Measurements from ENCODE around the gene ACLY. TPM values are rescaled to one million over a fixed set of nuclear protein-coding genes. Genes with fewer than 3 reads are reported as not detected.
"Not testable (repeated sequence)": the region's sequence is repeated elsewhere in the genome, so short reads cannot be mapped to it uniquely, and the experiment has no call there.

ACLY gene
- total and polyA plus RNA-seq, 2 of the 13 experiments (the other 11 are each of a cell fraction or from before 2014, with no cell fraction given): 111 to 218 TPM

DNA sequence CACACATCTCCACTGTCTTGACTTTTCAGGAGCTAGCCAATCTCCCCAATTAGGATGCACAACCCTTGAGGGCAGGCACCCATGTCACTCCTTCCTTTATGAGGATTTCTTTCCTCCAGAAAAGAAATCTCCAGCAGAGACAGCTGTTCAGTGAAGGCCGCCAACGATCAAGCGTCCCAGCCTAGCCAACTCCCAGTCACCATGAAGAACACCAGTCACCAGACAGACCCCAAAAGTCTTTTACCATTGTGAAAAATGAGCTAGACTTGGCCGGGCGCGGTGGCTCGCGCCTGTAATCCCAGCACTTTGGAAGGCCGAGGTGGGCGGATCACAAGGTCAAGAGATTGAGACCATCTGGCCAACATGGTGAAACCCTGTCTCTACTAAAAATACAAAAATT is 88.8 kb downstream of the ACLY start:
- H4K20me1 ChIP-seq (ENCODE audit: insufficient read depth, low read length); H3K4me2 ChIP-seq (ENCODE audit: low read depth, low read length); H3K9ac ChIP-seq (ENCODE audit: insufficient read depth, low read depth, low read length); H3K9me3 ChIP-seq (ENCODE audit: low read length); H2AFZ ChIP-seq (ENCODE audit: low read length); in situ Hi-C loops (cut with HindIII; ENCODE audit: extremely low pct_ligation_motif_present, low pct_unique_long_range_greater_than_20kb); H3K4me3 ChIP-seq (replicated peaks in 1 of 3; ENCODE audit: insufficient read depth in 1 of 3, low read depth in 2 of 3, low read length in 3 of 3); H3K79me2 ChIP-seq (ENCODE audit: insufficient read depth, low read length); H3K27ac ChIP-seq (ENCODE audit: extremely low read length, insufficient read depth, low read length); DNase-seq (ENCODE audit: low spot score); FAIRE-seq; BruUV-seq (replicated peaks); ATAC-seq; H3K27me3 ChIP-seq (ENCODE audit: control insufficient read depth in 1 of 2, insufficient read depth in 2 of 2, low read length in 2 of 2); intact Hi-C loops (cut with micrococcal nuclease; ENCODE audit: unreplicated experiment); CTCF ChIA-PET (ENCODE audit: low intra/inter-chr PET ratio, low total read pairs); POLR2A ChIA-PET: not testable (repeated sequence)
- peaks cover 26 to 57% of the 10 kb centered on the region in 2 experiments for H3K36me3 ChIP-seq (replicated peaks in 1 of 2; ENCODE audit: control insufficient read depth in 1 of 2, insufficient read depth in 2 of 2, low read length in 2 of 2)
- peaks cover 20% of the 10 kb centered on the region for H3K4me1 ChIP-seq (ENCODE audit: insufficient read depth, low read length)
- 88% methylated on average over 10 of the region's 10 CpGs for WGBS (ENCODE audit: low lambda C conversion rate)

DNA sequence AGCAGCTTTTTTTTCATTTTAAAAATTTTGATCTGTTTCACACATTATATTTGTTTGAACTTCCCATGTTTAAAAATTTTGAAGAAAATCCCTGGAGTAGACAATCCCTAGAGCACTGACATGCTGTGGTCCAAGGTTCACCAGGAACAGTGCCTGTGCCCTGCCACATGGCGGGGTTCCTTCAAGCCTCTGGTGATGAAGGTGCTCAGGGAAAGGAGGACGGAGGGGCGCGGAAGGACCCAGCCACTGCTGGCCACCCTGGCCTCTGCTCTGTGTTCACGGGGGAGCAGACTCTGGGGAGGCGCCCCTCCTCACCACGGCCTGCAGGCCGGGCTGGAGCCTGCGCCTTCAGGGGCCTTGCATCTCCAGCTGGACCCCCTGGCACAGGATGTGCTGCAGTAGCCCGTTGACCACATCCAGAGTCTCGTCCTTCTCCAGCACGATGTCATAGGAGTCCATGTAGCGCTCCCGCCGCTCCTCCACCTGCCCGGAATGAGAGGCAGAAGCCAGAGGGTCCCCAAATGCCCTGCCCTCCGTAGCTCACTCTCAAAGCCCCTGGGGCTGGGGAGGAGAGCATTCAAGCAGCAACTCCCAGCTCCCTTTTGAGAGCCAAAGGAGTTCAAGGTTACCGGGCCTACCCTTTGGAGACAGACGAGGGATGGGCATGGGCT is 93.4 kb downstream of the ACLY start:
- peaks cover 37% of the 10 kb centered on the region for H3K4me1 ChIP-seq (ENCODE audit: insufficient read depth, low read length)
- in situ Hi-C loops (cut with HindIII; ENCODE audit: extremely low pct_ligation_motif_present, low pct_unique_long_range_greater_than_20kb) (no loop called here), intact Hi-C loops (cut with micrococcal nuclease; ENCODE audit: unreplicated experiment) (no loop called here)
- FAIRE-seq (no peak), ATAC-seq (peak; percentile 19), DNase-seq (ENCODE audit: low spot score) (no peak)
- no peak overlapping the region for H3K27ac ChIP-seq (ENCODE audit: extremely low read length, insufficient read depth, low read length)
- POLR2A ChIA-PET: no interaction called here
- no peak overlapping the region for H3K9ac ChIP-seq (ENCODE audit: insufficient read depth, low read depth, low read length)
- no peaks in the 10 kb centered on the region for H3K9me3 ChIP-seq (ENCODE audit: low read length)
- no peak overlapping the region for H3K4me3 ChIP-seq (replicated peaks in 1 of 3; ENCODE audit: insufficient read depth in 1 of 3, low read depth in 2 of 3, low read length in 3 of 3)
- 91% methylated on average over 19 of the region's 19 CpGs for WGBS (ENCODE audit: low lambda C conversion rate)
- H2AFZ ChIP-seq (ENCODE audit: low read length): no peak overlapping the region
- H4K20me1 ChIP-seq (ENCODE audit: insufficient read depth, low read length): peaks cover 5% of the 10 kb centered on the region; the same call in 1 of the 2 replicates
- H3K79me2 ChIP-seq (ENCODE audit: insufficient read depth, low read length): no peaks in the 10 kb centered on the region
- peaks cover 18 to 56% of the 10 kb centered on the region in 2 experiments for H3K36me3 ChIP-seq (replicated peaks in 1 of 2; ENCODE audit: control insufficient read depth in 1 of 2, insufficient read depth in 2 of 2, low read length in 2 of 2)
- CTCF ChIA-PET (ENCODE audit: low intra/inter-chr PET ratio, low total read pairs): no interaction called here
- H3K4me2 ChIP-seq (ENCODE audit: low read depth, low read length): no peak overlapping the region
- no peaks in the 10 kb centered on the region for H3K27me3 ChIP-seq (ENCODE audit: control insufficient read depth in 1 of 2, insufficient read depth in 2 of 2, low read length in 2 of 2)
- TSS peak; percentile 20 for BruUV-seq (replicated peaks)
- TF ChIP-seq ZFP36L2 (CRISPR knock-in tag; IDR thresholded peaks at IDR 0.05): no peak
- TF ChIP-seq ZNF263 (CRISPR knock-in tag; IDR thresholded peaks at IDR 0.05): peak; percentile 65
- TF ChIP-seq ASH2L (IDR thresholded peaks at IDR 0.05; ENCODE audit: insufficient read length, low read depth, low read length): no peak
- TF ChIP-seq GABPB1 (CRISPR knock-in tag; IDR thresholded peaks at IDR 0.05): peak; percentile 26; the same call in 1 of the 2 replicates
- TF ChIP-seq, protein P1, sequence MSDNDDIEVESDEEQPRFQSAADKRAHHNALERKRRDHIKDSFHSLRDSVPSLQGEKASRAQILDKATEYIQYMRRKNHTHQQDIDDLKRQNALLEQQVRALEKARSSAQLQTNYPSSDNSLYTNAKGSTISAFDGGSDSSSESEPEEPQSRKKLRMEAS (IDR thresholded peaks at IDR 0.05): 0 out of 2 replicates have a peak, but pooled peaks have one; percentile 28
- TF ChIP-seq, protein P2, sequence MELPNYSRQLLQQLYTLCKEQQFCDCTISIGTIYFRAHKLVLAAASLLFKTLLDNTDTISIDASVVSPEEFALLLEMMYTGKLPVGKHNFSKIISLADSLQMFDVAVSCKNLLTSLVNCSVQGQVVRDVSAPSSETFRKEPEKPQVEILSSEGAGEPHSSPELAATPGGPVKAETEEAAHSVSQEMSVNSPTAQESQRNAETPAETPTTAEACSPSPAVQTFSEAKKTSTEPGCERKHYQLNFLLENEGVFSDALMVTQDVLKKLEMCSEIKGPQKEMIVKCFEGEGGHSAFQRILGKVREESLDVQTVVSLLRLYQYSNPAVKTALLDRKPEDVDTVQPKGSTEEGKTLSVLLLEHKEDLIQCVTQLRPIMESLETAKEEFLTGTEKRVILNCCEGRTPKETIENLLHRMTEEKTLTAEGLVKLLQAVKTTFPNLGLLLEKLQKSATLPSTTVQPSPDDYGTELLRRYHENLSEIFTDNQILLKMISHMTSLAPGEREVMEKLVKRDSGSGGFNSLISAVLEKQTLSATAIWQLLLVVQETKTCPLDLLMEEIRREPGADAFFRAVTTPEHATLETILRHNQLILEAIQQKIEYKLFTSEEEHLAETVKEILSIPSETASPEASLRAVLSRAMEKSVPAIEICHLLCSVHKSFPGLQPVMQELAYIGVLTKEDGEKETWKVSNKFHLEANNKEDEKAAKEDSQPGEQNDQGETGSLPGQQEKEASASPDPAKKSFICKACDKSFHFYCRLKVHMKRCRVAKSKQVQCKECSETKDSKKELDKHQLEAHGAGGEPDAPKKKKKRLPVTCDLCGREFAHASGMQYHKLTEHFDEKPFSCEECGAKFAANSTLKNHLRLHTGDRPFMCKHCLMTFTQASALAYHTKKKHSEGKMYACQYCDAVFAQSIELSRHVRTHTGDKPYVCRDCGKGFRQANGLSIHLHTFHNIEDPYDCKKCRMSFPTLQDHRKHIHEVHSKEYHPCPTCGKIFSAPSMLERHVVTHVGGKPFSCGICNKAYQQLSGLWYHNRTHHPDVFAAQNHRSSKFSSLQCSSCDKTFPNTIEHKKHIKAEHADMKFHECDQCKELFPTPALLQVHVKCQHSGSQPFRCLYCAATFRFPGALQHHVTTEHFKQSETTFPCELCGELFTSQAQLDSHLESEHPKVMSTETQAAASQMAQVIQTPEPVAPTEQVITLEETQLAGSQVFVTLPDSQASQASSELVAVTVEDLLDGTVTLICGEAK (IDR thresholded peaks at IDR 0.05): no peak
- TF ChIP-seq, protein P2 (CRISPR knock-in tag; IDR thresholded peaks at IDR 0.05): 0 out of 2 replicates have a peak, but pooled peaks have one; percentile 22
- TF ChIP-seq ZNF768 (CRISPR knock-in tag; IDR thresholded peaks at IDR 0.05): peak; percentile 22; the same call in 1 of the 2 replicates
- no peak for TF ChIP-seq CAMTA2 (CRISPR knock-in tag; IDR thresholded peaks at IDR 0.05; ENCODE audit: borderline replicate concordance)

All from HepG2 (cell line).